CD4-positive, alpha-beta T cell treated with Interleukin-6 for 4 hours (primary cell): ENCODE data around the gene DNAH1.

Source experiments
- DNase-seq: peaks from one replicate; pipeline ENCODE4 v3.0.0-alpha.2; 2020; ENCODE audit warnings: mixed read lengths

The DNAH1 gene

DNA sequence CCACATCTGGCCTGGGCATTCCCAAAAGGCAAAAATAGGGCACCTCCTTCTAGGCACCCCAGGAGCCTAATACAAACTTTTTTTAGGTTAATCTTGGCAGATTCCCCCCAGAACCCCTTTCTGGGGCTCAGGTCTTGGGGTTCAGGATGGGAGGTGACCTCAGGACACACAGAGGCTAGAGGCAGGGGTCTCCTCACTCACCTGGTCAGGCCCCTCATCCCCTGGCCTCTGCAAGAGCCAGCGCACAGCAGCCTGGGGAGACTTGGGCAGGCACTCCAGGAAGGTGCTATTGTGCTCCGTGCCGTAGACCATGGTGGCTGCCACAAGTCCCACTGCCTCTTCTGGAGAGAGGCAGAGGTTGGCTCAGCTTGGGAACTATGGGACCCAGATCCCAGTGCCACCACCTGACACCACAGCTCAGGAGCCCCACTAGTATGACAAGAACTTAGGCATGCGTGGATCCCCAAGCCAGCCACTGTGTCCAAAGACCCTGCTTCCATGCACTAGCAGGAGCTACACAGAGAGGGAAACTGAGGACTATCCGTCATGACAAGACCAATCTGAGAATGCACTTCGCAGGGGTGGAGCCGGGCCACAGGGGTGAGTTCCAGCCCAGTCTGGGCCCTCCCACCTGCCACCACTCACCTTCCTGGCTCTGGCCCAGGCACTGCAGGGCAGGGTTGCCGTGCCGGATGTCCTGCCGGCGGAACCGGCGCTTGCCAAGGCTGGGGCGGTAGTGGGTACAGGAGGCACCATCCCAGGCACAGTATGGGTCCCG is 121.4 kb downstream of the DNAH1 start:
- DNase-seq, result no peak

DNA sequence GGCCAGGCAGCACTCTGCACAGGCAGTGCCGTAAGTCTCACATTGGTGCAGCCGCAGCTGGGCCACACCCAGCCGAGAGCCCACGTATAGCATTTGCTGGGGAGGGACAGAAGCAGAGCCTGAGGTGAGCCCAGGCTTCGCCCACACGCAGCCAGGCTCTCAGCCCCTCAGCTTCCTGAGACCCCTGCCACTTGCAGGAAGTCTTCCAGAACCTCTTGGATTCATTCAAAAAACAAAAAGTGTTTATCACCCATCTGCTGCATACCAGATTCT is 121.9 kb downstream of the DNAH1 start:
- no peak for DNase-seq

DNA sequence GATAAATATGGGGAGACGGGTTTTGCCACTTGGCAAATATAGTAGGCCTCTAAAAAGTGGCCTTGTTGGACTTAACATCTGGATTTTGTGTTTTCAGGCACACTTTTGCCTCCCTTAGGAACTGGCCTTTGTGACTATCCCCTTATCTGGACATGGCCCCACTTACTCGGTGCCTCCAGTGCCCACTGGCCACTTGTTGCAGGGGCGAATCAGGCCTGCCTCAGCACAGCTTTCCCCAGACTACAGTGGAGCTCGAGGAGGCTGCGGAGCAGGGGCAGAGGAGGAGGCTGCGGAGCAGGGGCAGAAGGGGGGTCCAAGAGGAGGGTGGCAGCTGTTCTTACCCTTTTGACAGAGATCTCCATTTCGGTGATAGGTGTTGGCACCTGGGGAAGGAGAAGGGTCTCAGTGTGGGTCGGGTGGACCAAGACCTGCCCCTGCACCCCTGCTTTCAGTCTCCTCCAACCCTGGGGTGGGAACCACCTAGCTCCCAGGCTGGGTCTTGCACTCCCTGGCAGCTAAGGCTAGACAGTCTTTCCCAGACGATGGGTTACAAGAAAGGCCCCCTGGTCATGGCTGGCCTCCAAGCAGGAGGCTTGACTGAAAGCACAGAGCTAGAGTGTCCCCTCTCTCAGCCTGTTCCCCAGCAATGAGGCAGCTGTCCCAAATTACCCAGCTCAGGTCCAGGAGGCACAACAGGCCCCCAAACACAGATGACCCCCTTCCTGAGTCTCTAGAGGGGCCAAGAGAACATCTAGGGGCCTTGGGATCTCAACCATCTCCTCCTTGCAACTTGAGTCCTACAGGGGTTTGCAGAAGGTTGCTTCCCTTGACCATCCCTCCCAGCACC is 122.7 kb downstream of the DNAH1 start:
- no peak for DNase-seq

DNA sequence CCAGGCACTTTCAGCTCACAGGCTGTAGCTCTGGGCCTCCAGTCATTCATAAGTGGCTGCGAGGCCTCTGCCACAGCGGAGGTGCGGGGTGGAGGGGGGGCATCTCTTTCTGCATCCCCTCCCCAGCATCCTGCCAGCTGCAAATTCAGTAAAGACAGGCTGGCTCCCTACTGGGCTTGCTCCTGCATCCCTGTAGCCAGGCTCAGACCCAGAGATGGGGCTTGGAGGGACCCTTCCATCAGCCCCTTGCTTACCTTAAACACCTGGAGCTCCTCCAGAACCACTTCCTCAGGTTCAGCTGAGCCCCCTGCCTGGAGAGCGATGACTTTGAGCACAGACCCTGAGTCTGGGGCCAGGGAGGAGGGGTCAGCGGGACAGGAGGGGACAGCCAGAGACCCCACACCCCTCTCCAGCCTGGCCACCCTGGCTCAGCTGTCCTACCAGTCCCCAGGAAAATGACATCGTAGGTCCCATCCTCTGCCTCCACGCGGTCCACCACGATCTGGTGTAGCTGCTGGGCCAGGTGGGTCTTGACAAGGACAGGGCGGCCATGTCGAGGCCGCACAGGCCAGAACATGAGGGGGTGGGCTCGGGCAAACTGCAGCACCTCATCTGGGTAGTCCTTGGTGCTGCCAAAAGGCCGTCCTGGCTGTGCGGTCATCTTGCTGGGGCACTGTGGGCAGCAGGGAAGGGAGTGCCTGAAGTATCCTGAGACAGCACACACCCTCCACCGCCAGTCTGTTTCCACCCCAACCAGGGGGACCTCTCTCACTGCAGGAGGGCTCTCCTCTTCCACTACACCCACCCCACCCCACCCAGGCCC is 123.5 kb downstream of the DNAH1 start:
- no peak for DNase-seq

DNA sequence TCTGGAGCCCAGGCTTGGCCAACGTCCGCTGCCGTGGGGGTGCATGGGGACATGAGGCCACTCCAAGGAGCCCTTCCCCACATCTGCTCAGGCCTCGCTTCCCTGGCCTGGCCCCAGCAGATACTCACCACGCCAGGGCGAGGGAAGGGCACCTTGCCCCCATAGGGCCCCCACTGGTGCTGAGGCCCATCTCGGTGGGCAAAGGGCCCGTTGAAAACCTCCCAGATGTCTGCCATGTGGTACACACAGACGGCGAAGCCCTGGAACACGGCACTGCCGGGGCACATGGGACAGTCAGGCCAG is 124.1 kb downstream of the DNAH1 start:
- DNase-seq, result no peak

DNA sequence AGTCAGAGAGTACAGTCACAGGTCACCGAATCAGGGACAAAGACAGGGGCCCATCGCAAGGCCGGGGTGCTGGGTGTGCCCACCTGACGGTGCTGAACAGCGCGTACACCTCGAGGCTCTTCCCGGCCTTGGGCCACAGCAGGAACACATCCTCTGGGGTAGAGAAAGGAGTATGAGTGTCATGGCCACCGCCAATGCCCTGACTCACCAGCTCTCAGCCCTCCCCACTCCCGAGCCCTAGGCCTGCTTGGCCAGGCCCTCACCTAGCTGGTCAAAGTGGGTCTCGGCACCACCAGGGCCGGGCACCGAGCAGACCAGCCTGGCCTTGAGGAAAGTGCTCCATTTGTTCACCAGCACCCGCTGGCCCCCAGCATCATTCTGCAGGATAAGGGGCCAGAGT is 124.6 kb downstream of the DNAH1 start:
- no peak for DNase-seq

DNA sequence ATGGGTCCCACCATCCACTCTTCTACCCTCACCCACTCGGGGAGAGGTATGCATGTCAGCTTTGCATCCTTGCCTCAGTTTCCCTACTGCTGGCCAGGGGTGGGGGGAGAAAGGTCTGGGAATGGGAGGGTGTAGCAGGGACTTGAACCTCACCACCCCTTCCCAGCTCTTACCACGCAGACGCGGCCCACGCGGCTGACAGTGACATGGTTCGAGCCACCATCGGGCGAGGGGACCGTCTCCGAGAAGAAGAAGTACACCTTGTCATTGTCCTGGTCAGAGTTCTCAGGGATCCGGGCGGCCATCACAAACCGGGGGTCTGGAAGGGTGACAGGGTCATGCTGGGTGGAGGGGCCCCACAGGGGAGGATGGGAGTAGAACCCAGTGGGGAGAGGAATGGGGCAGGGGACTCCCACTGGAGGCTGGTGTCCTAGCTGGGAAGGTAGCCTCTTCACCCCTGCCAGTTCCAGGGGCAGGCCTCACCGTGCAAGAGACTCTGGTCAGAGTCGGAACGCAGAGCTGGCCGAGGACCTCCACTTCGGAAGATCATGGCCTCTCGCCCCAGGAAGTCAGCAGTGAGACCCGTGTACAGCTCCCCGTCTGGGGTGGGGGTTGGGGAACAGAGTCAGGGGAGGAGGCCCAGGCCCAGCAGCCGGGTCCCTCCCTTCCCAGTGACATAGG is 125.1 kb downstream of the DNAH1 start:
- DNase-seq, result no peak

DNA sequence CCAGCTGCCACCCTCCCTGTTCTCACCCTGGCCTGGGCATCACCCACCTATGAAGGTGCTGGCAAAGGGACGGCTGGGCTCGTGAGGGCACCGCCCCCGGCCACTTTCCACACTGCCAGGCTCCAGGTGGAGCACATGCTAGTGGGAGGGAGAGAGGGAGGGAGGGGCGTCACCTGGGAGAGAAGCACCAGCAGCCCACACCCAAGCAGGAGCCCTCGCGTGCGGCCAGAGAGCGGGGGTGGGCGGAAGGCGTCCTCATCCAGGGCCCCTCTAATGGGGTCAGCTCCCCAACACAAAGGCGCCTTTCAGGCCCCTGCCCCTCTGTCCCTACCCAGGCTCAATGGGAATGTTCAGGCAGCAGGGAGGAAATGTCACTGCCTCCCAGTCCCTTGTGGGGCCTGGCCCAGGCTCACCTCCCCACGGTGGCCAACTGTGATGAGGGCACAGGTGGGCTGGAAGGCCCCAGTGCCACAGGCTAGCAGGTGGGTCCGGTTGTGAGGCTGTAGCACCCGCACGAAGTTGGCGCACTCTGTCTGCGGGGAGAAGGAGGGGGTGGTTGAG is 125.7 kb downstream of the DNAH1 start:
- DNase-seq, result no peak

DNA sequence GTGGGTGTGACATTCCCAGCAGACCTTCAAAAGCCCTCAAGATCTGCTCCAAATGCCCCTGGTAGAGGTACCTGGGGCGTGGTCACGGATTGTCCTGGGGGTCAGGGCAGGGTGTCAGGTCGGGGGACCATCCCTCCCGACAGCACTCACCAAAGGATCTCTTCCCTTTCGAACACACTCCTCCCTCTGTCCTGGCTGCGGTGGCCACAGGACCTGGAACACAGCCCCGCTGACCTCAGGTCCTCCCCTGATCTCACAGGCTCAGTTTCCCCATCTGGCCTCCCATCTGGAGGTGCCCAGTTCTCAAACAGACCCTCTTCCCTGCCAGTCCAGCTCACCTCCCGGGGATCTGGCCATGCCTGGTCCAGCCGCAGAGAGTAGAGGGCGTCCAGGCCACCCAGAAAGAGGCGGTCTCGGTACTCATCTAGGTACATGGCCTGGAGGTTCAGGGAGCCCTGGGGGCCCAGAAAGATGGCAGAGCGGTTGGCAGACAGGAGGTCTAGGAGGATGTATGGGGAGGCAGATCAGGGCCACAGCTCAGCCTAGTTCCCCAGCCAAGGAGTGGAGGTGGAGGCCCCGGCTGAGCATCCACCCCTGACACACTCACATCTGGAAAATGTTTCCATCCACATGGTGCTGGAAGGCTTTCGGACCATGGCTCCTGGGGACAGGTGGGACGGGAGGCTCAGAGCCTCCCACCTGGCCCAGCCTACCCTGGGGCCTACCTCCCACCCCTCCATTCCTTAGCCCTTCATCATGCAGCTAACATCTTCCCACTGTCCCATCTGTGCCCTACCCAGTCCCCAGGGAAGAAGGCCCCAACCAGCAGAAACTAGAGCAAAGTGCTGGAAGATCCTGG is 126.5 kb downstream of the DNAH1 start:
- no peak for DNase-seq

DNA sequence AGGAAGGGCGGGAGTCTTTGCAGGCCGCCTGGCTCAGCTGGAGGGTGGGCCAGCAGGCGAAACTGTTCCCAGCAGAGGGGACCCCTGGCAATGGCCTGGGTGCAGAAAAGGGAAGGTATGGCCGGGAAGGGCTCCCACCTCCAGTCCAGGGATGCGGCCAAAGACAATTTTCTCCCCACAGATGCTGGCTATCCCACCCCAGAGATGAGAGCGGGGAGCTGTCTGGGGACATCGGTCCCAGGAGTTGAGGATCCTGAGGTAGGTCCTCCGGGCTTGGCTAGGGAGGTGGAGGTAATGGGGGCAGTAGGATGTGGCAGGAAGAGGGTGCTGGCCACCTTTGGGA is 127.1 kb downstream of the DNAH1 start:
- DNase-seq, result no peak

DNA sequence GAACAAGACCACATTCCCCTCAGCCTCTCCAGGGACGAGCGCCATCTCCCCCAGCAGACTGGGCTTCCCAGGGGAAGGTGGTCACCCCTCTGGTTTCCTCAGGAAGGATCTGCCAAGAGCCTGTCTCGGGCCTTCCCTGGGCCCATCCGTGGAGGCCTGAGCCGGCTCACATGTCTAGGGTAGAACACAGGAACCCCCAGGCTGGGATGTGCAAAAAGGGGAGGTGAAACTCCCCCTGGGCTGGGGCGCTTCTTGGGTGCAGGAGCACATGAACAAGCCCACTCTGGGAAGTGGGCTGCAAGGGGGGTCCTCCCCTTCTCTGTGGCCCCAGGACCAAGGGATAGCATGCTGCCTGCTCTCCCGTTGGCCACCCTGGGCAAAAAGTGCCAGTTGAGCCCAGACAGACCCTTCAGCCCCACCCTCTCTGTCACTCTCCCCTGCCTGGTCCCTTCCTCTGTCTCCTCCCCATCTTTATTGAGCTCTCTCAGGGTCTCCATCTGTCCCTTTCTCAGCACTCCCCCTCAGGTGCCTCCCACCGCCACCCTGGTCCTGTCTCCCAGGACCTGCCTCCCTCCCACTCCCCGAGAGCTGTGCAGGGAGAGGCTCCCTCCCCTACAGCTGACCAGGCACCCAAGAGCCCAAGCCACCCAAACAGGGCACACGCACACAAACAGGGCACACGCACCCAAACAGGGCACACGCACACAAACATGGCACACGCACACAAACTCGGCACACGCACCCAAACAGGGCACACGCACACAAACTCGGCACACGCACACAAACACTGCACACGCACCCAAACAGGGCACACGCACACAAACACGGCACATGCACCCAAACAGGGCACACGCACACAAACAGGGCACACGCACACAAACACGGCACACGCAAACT is 127.9 kb downstream of the DNAH1 start:
- no peak for DNase-seq

DNA sequence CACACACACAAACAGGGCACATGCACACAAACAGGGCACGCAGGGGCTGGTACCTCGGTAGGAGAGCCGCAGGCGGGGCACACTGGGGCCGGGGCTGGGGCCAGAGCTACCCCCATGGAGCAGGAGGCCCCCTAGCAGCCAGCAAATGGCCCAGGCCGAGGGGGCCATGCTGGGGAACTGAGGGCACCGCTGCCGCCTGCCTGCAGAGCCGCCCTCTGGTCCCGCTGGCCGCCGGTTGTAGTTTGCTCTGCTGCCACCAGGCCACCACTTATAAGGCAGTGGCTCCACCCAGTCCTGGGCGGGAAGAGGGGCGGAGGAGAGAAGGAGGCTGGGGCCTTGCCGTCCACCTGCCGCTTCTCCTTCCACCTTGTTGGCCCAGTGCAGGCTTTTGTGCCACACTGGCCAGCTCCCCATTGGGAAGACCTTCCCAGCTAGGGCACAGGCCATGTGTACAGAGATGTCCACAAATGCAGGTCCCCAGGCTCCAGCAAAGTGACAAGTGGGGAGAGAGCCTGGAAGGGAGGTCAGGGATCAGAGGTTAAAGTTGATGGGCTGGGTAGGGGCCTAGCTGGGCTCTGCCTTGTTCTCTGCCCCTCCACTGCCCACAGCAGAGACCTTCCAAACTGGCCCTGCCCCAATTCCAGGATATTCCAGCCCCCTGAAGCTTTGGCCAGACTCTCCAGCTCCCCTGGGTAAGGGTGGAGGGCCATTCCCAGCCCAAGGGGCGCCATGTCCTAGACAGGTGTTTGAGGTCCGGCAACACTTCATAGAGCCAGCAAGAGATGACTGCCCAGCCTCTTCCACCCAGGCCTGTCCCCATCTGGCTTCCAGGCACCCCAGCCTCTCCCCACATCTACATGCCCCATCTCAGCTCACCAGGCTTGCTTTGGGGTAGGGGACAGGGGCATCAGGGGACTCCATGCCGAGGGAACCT is 129.0 kb downstream of the DNAH1 start, which contains the start of gene SEMA3G:
Gene SEMA3G (minus strand): TSS at position 244 of the 934 bp plus-strand sequence. CDS start 76 bp downstream, at position 168.
- peak; percentile 76 for DNase-seq

DNA sequence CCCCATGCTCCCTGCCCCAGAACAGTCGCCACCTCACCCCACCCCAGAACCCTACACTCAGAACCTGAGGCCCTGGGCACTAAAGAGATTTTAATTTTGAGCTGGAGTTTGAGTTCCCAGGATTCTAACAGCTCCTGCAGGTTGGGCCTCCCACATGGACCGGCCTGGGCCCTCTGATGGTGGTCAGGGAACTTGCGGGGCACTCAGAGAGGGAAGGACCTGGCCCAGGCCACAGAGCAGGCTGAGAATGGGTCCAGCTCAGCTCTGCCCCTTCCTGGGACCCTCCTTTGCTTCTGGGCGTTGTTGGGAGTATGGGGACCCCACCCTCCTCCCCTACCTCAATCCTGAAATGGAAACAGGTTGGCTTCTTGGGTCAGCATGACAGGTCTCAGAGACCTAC is 129.9 kb downstream of the DNAH1 start:
- DNase-seq, result no peak

DNA sequence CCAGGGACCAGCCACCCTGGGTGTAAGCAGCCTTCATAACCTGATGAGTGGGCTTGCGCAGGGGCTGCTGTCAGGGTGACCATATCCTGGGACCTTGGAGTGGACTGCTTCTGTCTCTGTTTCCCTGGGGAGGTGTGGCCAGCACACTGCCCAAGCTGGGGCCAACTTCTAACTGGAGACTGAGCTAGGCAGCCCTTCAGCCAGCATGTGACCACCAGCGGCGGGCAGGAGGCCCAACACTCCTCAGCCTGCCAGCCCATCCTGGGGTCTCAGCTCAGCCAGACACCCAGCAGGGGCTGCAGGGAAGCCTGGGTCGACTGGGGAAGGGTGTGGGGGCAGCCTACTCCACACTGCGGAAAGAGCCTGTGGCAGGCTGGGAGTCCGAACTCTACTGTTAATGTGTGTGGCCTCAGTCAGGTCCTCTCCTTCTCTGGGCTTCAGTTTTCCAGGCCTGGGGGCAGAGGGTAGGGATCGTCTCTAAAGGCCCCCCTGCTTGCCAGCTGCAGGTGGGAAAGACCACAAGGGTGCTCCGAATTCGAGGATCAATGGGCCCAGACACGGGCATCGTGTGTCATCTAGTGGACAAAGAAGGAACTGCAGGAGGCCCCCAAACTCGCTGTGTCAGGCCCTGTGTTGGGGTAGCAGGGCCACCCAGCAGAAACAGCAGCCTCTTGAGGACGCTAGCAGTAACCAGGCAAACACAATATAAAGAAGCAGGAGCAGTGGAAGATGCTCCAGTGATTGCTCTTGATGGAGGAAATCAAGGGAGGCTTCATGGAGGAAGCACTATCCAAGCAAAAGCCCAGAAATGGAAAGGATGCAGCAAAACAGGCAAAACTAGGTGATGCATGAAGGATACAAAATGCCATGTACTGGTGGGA is 130.8 kb downstream of the DNAH1 start:
- peak; percentile 77 for DNase-seq

DNA sequence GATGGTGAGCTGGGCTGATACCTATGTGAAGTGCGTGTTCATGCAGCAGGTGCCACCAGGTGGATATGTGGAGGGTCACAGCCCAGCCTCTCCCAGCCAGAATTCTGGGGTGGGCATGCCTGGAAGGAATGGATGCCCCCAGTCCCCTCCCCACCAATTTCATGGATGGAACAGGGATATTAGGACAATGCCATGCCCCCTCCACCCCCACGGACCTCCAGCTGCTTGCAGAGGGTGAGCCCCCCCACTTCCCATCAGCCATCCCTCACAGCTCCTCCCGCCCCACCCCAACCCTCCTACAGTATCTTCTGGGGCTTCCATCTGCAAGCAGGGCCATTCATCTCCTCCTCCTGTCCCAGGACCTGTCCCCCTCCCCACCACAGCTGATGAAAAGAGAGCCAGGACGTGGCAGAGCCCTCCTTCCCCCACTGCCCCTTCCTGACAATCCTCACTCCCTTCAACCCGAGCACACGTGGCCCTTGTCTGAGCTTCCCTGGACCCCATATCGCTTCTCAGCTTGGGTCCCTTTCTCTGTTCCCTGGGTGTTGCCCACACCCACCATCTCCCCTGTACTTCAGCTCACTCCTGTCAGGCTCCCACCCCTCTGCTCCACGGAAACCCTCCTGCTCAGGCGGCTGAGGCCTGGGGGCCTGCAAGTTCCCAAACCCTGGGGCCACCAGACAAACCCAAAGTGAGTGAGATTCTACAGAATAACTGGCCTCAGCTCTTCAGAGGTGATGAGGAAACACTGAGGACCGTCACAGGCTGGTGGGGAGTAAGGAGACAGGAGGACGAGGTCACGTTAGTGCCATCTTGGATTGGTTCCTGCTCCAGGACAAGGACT is 131.6 kb downstream of the DNAH1 start:
- DNase-seq, result no peak
